Measurements from ENCODE around the gene ADAT2.

ADAT2 gene

GRCh38 chr6:143414769-143415168 is 35.7 kb downstream of the ADAT2 start:
- no CpG with 5 or more reads among the region's 3 CpGs for WGBS, 2 donors (ENCODE audit: extremely low coverage in 2 of 2, insufficient read length in 2 of 2, insufficient replicate concordance in 1 of 2)
- Histone ChIP-seq H2AK5ac (ENCODE audit: low read depth, low read length) (no peak overlapping the region), H3K9me3 (replicated peaks in 1 of 2; ENCODE audit: control insufficient read depth in 2 of 2, insufficient read depth in 1 of 2, low read depth in 1 of 2, low read length in 2 of 2) (no peaks in the 10 kb centered on the region), H2BK12ac (ENCODE audit: low read length) (no peak overlapping the region), H3K18ac (ENCODE audit: low read length) (no peak overlapping the region), H3K79me1 (ENCODE audit: low read depth, low read length) (no peaks in the 10 kb centered on the region), H2BK120ac (ENCODE audit: low read depth, low read length) (no peak overlapping the region), H3K4me3 (ENCODE audit: low read length in 2 of 2) (no peak overlapping the region), H2BK15ac (ENCODE audit: low read length) (no peak overlapping the region), H4K8ac (ENCODE audit: low read depth, low read length) (no peak overlapping the region), H3K14ac (ENCODE audit: low read length) (no peak overlapping the region), H2AFZ (ENCODE audit: low read length) (no peak overlapping the region), H3K4me1 (ENCODE audit: control insufficient read depth in 2 of 2, insufficient read depth in 1 of 2, low read depth in 1 of 2, low read length in 2 of 2) (peaks cover 0 to 2% of the 10 kb centered on the region in 2 donors), H3K27me3 (ENCODE audit: control insufficient read depth in 3 of 3, insufficient read depth in 3 of 3, low read depth in 1 of 3, low read length in 3 of 3) (no peaks in the 10 kb centered on the region), H3K4ac (ENCODE audit: low read length) (no peak overlapping the region), H3K4me2 (ENCODE audit: insufficient read depth, low read length, poor library complexity, severe bottlenecking) (no peak overlapping the region), H4K91ac (ENCODE audit: low read depth, low read length, poor library complexity) (no peak overlapping the region), H3K27ac (replicated peaks; ENCODE audit: low read length) (no peak overlapping the region), H3K36me3 (replicated peaks in 1 of 2; ENCODE audit: control insufficient read depth in 2 of 2, insufficient read depth in 2 of 2, low read length in 2 of 2) (no peaks in the 10 kb centered on the region), H2BK5ac (ENCODE audit: low read length) (no peak overlapping the region), H3K9ac (ENCODE audit: low read depth, low read length, poor library complexity) (no peak overlapping the region), H3K23ac (ENCODE audit: low read depth, low read length, poor library complexity) (no peak overlapping the region)
- DNase-seq (ENCODE audit: low spot score) = no peak

GRCh38 chr6:143410859-143411270 is 39.6 kb downstream of the ADAT2 start:
- Histone ChIP-seq H3K4me1 (ENCODE audit: control insufficient read depth in 2 of 2, insufficient read depth in 1 of 2, low read depth in 1 of 2, low read length in 2 of 2) (peaks cover 0 to 2% of the 10 kb centered on the region in 2 donors), H2BK120ac (ENCODE audit: low read depth, low read length) (no peak overlapping the region), H2BK15ac (ENCODE audit: low read length) (no peak overlapping the region), H4K91ac (ENCODE audit: low read depth, low read length, poor library complexity) (no peak overlapping the region), H3K9ac (ENCODE audit: low read depth, low read length, poor library complexity) (no peak overlapping the region), H3K36me3 (replicated peaks in 1 of 2; ENCODE audit: control insufficient read depth in 2 of 2, insufficient read depth in 2 of 2, low read length in 2 of 2) (no peaks in the 10 kb centered on the region), H2AK5ac (ENCODE audit: low read depth, low read length) (no peak overlapping the region), H3K9me3 (replicated peaks in 1 of 2; ENCODE audit: control insufficient read depth in 2 of 2, insufficient read depth in 1 of 2, low read depth in 1 of 2, low read length in 2 of 2) (no peaks in the 10 kb centered on the region), H3K27ac (replicated peaks; ENCODE audit: low read length) (no peak overlapping the region), H2BK12ac (ENCODE audit: low read length) (no peak overlapping the region), H3K4ac (ENCODE audit: low read length) (no peak overlapping the region), H3K4me2 (ENCODE audit: insufficient read depth, low read length, poor library complexity, severe bottlenecking) (no peak overlapping the region), H3K23ac (ENCODE audit: low read depth, low read length, poor library complexity) (no peak overlapping the region), H3K4me3 (ENCODE audit: low read length in 2 of 2) (no peak overlapping the region), H3K18ac (ENCODE audit: low read length) (no peak overlapping the region), H2AFZ (ENCODE audit: low read length) (no peak overlapping the region), H3K79me1 (ENCODE audit: low read depth, low read length) (no peaks in the 10 kb centered on the region), H4K8ac (ENCODE audit: low read depth, low read length) (no peak overlapping the region), H2BK5ac (ENCODE audit: low read length) (no peak overlapping the region), H3K14ac (ENCODE audit: low read length) (no peak overlapping the region), H3K27me3 (ENCODE audit: control insufficient read depth in 3 of 3, insufficient read depth in 3 of 3, low read depth in 1 of 3, low read length in 3 of 3) (no peaks in the 10 kb centered on the region)
- no peak for DNase-seq (ENCODE audit: low spot score)
- no CpG with 5 or more reads among the region's 1 CpG for WGBS, 2 donors (ENCODE audit: extremely low coverage in 2 of 2, insufficient read length in 2 of 2, insufficient replicate concordance in 1 of 2)

GRCh38 chr6:143408787-143409162 is 41.7 kb downstream of the ADAT2 start:
- DNase-seq (ENCODE audit: low spot score) = no peak
- Histone ChIP-seq H2AFZ (ENCODE audit: low read length) (no peak overlapping the region), H2BK15ac (ENCODE audit: low read length) (no peak overlapping the region), H3K27me3 (ENCODE audit: control insufficient read depth in 3 of 3, insufficient read depth in 3 of 3, low read depth in 1 of 3, low read length in 3 of 3) (no peaks in the 10 kb centered on the region), H3K18ac (ENCODE audit: low read length) (no peak overlapping the region), H3K4me2 (ENCODE audit: insufficient read depth, low read length, poor library complexity, severe bottlenecking) (no peak overlapping the region), H3K27ac (replicated peaks; ENCODE audit: low read length) (no peak overlapping the region), H2BK12ac (ENCODE audit: low read length) (no peak overlapping the region), H3K4me3 (ENCODE audit: low read length in 2 of 2) (no peak overlapping the region), H4K91ac (ENCODE audit: low read depth, low read length, poor library complexity) (no peak overlapping the region), H4K8ac (ENCODE audit: low read depth, low read length) (no peak overlapping the region), H3K14ac (ENCODE audit: low read length) (no peak overlapping the region), H2BK5ac (ENCODE audit: low read length) (no peak overlapping the region), H3K9me3 (replicated peaks in 1 of 2; ENCODE audit: control insufficient read depth in 2 of 2, insufficient read depth in 1 of 2, low read depth in 1 of 2, low read length in 2 of 2) (no peaks in the 10 kb centered on the region), H3K4ac (ENCODE audit: low read length) (no peak overlapping the region), H3K79me1 (ENCODE audit: low read depth, low read length) (no peaks in the 10 kb centered on the region), H3K4me1 (ENCODE audit: control insufficient read depth in 2 of 2, insufficient read depth in 1 of 2, low read depth in 1 of 2, low read length in 2 of 2) (peaks cover 0 to 2% of the 10 kb centered on the region in 2 donors), H3K9ac (ENCODE audit: low read depth, low read length, poor library complexity) (no peak overlapping the region), H3K36me3 (replicated peaks in 1 of 2; ENCODE audit: control insufficient read depth in 2 of 2, insufficient read depth in 2 of 2, low read length in 2 of 2) (no peaks in the 10 kb centered on the region), H3K23ac (ENCODE audit: low read depth, low read length, poor library complexity) (no peak overlapping the region), H2AK5ac (ENCODE audit: low read depth, low read length) (no peak overlapping the region), H2BK120ac (ENCODE audit: low read depth, low read length) (no peak overlapping the region)

- no peak overlapping the region for H4K8ac ChIP-seq (ENCODE audit: low read depth, low read length)
- H2BK15ac ChIP-seq (ENCODE audit: low read length) = no peak overlapping the region
- no peak overlapping the region for H3K9ac ChIP-seq (ENCODE audit: low read depth, low read length, poor library complexity)
- no peak overlapping the region for H4K91ac ChIP-seq (ENCODE audit: low read depth, low read length, poor library complexity)
- H3K14ac ChIP-seq (ENCODE audit: low read length) = no peak overlapping the region
- H3K4me3 ChIP-seq (ENCODE audit: low read length in 2 of 2) = no peak overlapping the region
- H3K9me3 ChIP-seq (replicated peaks in 1 of 2; ENCODE audit: control insufficient read depth in 2 of 2, insufficient read depth in 1 of 2, low read depth in 1 of 2, low read length in 2 of 2) = no peaks in the 10 kb centered on the region
- H3K36me3 ChIP-seq (replicated peaks in 1 of 2; ENCODE audit: control insufficient read depth in 2 of 2, insufficient read depth in 2 of 2, low read length in 2 of 2) = no peaks in the 10 kb centered on the region
- H3K23ac ChIP-seq (ENCODE audit: low read depth, low read length, poor library complexity) = no peak overlapping the region
- H2BK5ac ChIP-seq (ENCODE audit: low read length) = no peak overlapping the region
- peaks cover 0 to 2% of the 10 kb centered on the region in 2 donors for H3K4me1 ChIP-seq (ENCODE audit: control insufficient read depth in 2 of 2, insufficient read depth in 1 of 2, low read depth in 1 of 2, low read length in 2 of 2)
- no peak overlapping the region for H3K18ac ChIP-seq (ENCODE audit: low read length)
- no peak overlapping the region for H3K4me2 ChIP-seq (ENCODE audit: insufficient read depth, low read length, poor library complexity, severe bottlenecking)
- H3K27ac ChIP-seq (replicated peaks; ENCODE audit: low read length) = no peak overlapping the region
- DNase-seq (ENCODE audit: low spot score) = no peak
- no peak overlapping the region for H2AK5ac ChIP-seq (ENCODE audit: low read depth, low read length)
- H2AFZ ChIP-seq (ENCODE audit: low read length) = no peak overlapping the region
- H2BK120ac ChIP-seq (ENCODE audit: low read depth, low read length) = no peak overlapping the region
- no peaks in the 10 kb centered on the region for H3K27me3 ChIP-seq (ENCODE audit: control insufficient read depth in 3 of 3, insufficient read depth in 3 of 3, low read depth in 1 of 3, low read length in 3 of 3)
- H3K79me1 ChIP-seq (ENCODE audit: low read depth, low read length) = no peaks in the 10 kb centered on the region
- no peak overlapping the region for H2BK12ac ChIP-seq (ENCODE audit: low read length)
- H3K4ac ChIP-seq (ENCODE audit: low read length) = no peak overlapping the region
Observed at GRCh38 chr6:143408151-143408786, 42.2 kb downstream of the ADAT2 start.

Data from neuronal stem cell (in vitro differentiated cells).